GM23248 (cell line): ENCODE results near the gene SSR3. TPM values are rescaled to one million over a fixed set of nuclear protein-coding genes. Genes with fewer than 3 reads are reported as not detected.

Experiments
- DNase-seq: peaks from one replicate; pipeline ENCODE4 v3.0.0-alpha.2; 2015
- H2AFZ ChIP-seq: fragments of 200-600 bp; sonication (generic); 2 replicates; pipeline ENCODE4 v1.6.1; 2016; ENCODE audit warnings: antibody characterized with exemption
- H3F3A ChIP-seq: fragments of 200-600 bp; sonication (generic); 2 replicates; pipeline ENCODE4 v1.6.1; 2016; ENCODE audit warnings: mild to moderate bottlenecking, antibody characterized with exemption, mixed run types; ENCODE audit not compliant: insufficient read depth
- H3K27ac ChIP-seq: fragments of 200-600 bp; sonication (generic); 2 replicates; pipeline ENCODE4 v1.5.1; 2016; ENCODE audit warnings: mild to moderate bottlenecking
- H3K27me3 ChIP-seq: fragments of 200-600 bp; sonication (generic); replicated peaks from 2 replicates; pipeline ENCODE4 v1.6.1; 2016; ENCODE audit warnings: mild to moderate bottlenecking; ENCODE audit not compliant: insufficient read depth
- H3K36me3 ChIP-seq: fragments of 200-600 bp; sonication (generic); 2 replicates; pipeline ENCODE4 v1.6.1; 2016; ENCODE audit warnings: low read depth, mild to moderate bottlenecking
- H3K4me1 ChIP-seq: fragments of 200-600 bp; sonication (generic); 2 replicates; pipeline ENCODE4 v1.6.1; 2016; ENCODE audit warnings: mild to moderate bottlenecking; ENCODE audit not compliant: insufficient read depth
- H3K4me2 ChIP-seq: fragments of 200-600 bp; sonication (generic); one replicate; pipeline ENCODE4 v1.6.1; 2016; ENCODE audit warnings: mild to moderate bottlenecking; ENCODE audit not compliant: unreplicated experiment
- H3K4me3 ChIP-seq: fragments of 200-600 bp; sonication (generic); 2 replicates; pipeline ENCODE4 v1.5.1; 2016; ENCODE audit warnings: mild to moderate bottlenecking
- H3K79me2 ChIP-seq: fragments of 200-600 bp; sonication (generic); 2 replicates; pipeline ENCODE4 v1.6.1; 2016; ENCODE audit warnings: mild to moderate bottlenecking; ENCODE audit not compliant: insufficient read depth
- H3K9ac ChIP-seq: fragments of 200-600 bp; sonication (generic); 2 replicates; pipeline ENCODE4 v1.6.1; 2016; ENCODE audit warnings: mild to moderate bottlenecking
- H3K9me2 ChIP-seq: fragments of 200-600 bp; sonication (generic); 2 replicates; pipeline ENCODE4 v1.6.1; 2016; ENCODE audit warnings: mixed run types, mild to moderate bottlenecking, moderate library complexity; ENCODE audit not compliant: insufficient read depth
- H3K9me3 ChIP-seq: fragments of 200-600 bp; sonication (generic); one replicate; pipeline ENCODE4 v1.6.1; 2017; ENCODE audit warnings: low read depth
- H4K20me1 ChIP-seq: fragments of 200-600 bp; sonication (generic); 2 replicates; pipeline ENCODE4 v1.6.0; 2016; ENCODE audit not compliant: insufficient read depth
- EZH2 ChIP-seq: fragments of 200-600 bp; sonication (generic); IDR thresholded peaks from 2 replicates; pipeline ENCODE4 v1.6.1; 2018; ENCODE audit warnings: antibody characterized with exemption, mild to moderate bottlenecking; ENCODE audit not compliant: insufficient read depth, poor library complexity, severe bottlenecking
- EZH2phosphoT487 ChIP-seq: fragments of 200-600 bp; sonication (generic); IDR thresholded peaks from 2 replicates; pipeline ENCODE4 v1.6.1; 2018; ENCODE audit warnings: antibody characterized with exemption, moderate library complexity, mild to moderate bottlenecking, low read depth; ENCODE audit not compliant: insufficient read depth
- WGBS, 2 experiments: methylation state at CpG; one replicate each; pipeline ENCODE4 v1.1.6; 2015 to 2017; ENCODE audit warnings: low lambda C conversion rate in 2 of 2, low coverage in 1 of 2; ENCODE audit errors: missing lambda C conversion rate in 2 of 2; 5-methylcytosine and 5-hydroxymethylcytosine counted together
- in situ Hi-C: fragments of 300-500 bp; cut with MboI; formaldehyde crosslinking; loops from 2 replicates; pipeline ENCODE4 v1.15.0; 2020
- polyA plus RNA-seq: library from polyadenylated mRNA; unstranded; fragments of >200 nt; fragmentation: Nextera tagmentation; extraction: Ambion mirVana; gene quantifications from 2 replicates; pipeline ENCODE4 v1.2.1, GENCODE V29; 2016
- total RNA-seq: library from RNA; depleted of rRNA; stranded (reverse); fragments of >200 nt; shearing (Covaris generic); gene quantifications from 2 replicates; pipeline ENCODE4 v1.2.3, GENCODE V29; 2014

SSR3 gene
- total and polyA plus RNA-seq, 2 experiments from 2014 or later, result 409 to 566 TPM

GRCh38 chr3:156581033-156581432, 26.1 kb upstream of the SSR3 start:
- Histone ChIP-seq H3K4me2 (no peak overlapping the region), H3K9me3 (no peaks in the 10 kb centered on the region), H3K9ac (no peak overlapping the region), H3K9me2 (no peaks in the 10 kb centered on the region), H2AFZ (no peak overlapping the region), H3K27ac (no peak overlapping the region), H3K79me2 (no peaks in the 10 kb centered on the region), H3K36me3 (no peaks in the 10 kb centered on the region), H3K27me3 (no peaks in the 10 kb centered on the region), H4K20me1 (no peaks in the 10 kb centered on the region), H3F3A (no peaks in the 10 kb centered on the region), H3K4me3 (no peak overlapping the region), H3K4me1 (peaks cover 17% of the 10 kb centered on the region)
- in situ Hi-C loops, result no loop called here
- no peak for DNase-seq
- TF ChIP-seq EZH2phosphoT487 (no peak), EZH2 (no peak)
- 91 to 92% methylated on average over 4 of the region's 4 CpGs for WGBS, 2 experiments

GRCh38 chr3:156579427-156579851, 24.5 kb upstream of the SSR3 start:
- no peaks in the 10 kb centered on the region for H4K20me1 ChIP-seq
- H3K27ac ChIP-seq, result no peak overlapping the region
- H3K36me3 ChIP-seq, result no peaks in the 10 kb centered on the region
- no peak overlapping the region for H3K4me2 ChIP-seq
- H3K27me3 ChIP-seq, result no peaks in the 10 kb centered on the region
- 47 to 71% methylated on average over 2 of the region's 2 CpGs for WGBS, 2 experiments
- no peaks in the 10 kb centered on the region for H3K79me2 ChIP-seq
- no peak for DNase-seq
- H3K9me2 ChIP-seq, result no peaks in the 10 kb centered on the region
- no peaks in the 10 kb centered on the region for H3F3A ChIP-seq
- H3K9me3 ChIP-seq, result no peaks in the 10 kb centered on the region
- peaks cover 17% of the 10 kb centered on the region for H3K4me1 ChIP-seq
- H2AFZ ChIP-seq, result no peak overlapping the region
- TF ChIP-seq EZH2, result no peak
- no peak for TF ChIP-seq EZH2phosphoT487
- no peak overlapping the region for H3K9ac ChIP-seq
- in situ Hi-C loops, result no loop called here
- H3K4me3 ChIP-seq, result no peak overlapping the region

- TF ChIP-seq EZH2phosphoT487, result no peak
- TF ChIP-seq EZH2, result no peak
- Histone ChIP-seq H3F3A (no peaks in the 10 kb centered on the region), H3K9me2 (no peaks in the 10 kb centered on the region), H2AFZ (peak overlapping the region; percentile 6; the same call in 1 of the 2 replicates), H3K4me2 (peak overlapping the region; percentile 9), H4K20me1 (no peaks in the 10 kb centered on the region), H3K4me1 (peaks cover 17% of the 10 kb centered on the region), H3K9me3 (no peaks in the 10 kb centered on the region), H3K27ac (peak overlapping the region; percentile 13; the same call in 1 of the 2 replicates), H3K79me2 (no peaks in the 10 kb centered on the region), H3K36me3 (no peaks in the 10 kb centered on the region), H3K9ac (0 out of 2 replicates have a peak overlapping the region, but pooled peaks have one; percentile 1), H3K4me3 (no peak overlapping the region), H3K27me3 (no peaks in the 10 kb centered on the region)
- in situ Hi-C loops, result no loop called here
- DNase-seq, result peak; percentile 82
Observed at GRCh38 chr3:156577736-156578135, 22.8 kb upstream of the SSR3 start.

- H3K27ac ChIP-seq, result no peak overlapping the region
Observed at GRCh38 chr3:156576651-156577348, 21.9 kb upstream of the SSR3 start.

More at GRCh38 chr3:156576651-156577348, 21.9 kb upstream of the SSR3 start:
- WGBS, 2 experiments, result 73 to 79% methylated on average over 2 of the region's 2 CpGs
- no peak overlapping the region for H2AFZ ChIP-seq
- in situ Hi-C loops, result no loop called here
- H3K79me2 ChIP-seq, result no peaks in the 10 kb centered on the region
- no peaks in the 10 kb centered on the region for H3K9me2 ChIP-seq
- TF ChIP-seq EZH2, result no peak
- no peak for TF ChIP-seq EZH2phosphoT487
- H3K9me3 ChIP-seq, result no peaks in the 10 kb centered on the region
- no peaks in the 10 kb centered on the region for H3K36me3 ChIP-seq
- no peak overlapping the region for H3K4me3 ChIP-seq
- H3K27me3 ChIP-seq, result no peaks in the 10 kb centered on the region
- peaks cover 17% of the 10 kb centered on the region for H3K4me1 ChIP-seq
- no peaks in the 10 kb centered on the region for H4K20me1 ChIP-seq
- no peak for DNase-seq
- no peaks in the 10 kb centered on the region for H3F3A ChIP-seq
- H3K9ac ChIP-seq, result no peak overlapping the region
- H3K4me2 ChIP-seq, result no peak overlapping the region
